Measurements from ENCODE around the gene ZNF133.
A peak's percentile ranks its signal among the peaks of the same experiment; 100 is the strongest.
"Not testable (repeated sequence)": the region's sequence is repeated elsewhere in the genome, so short reads cannot be mapped to it uniquely, and the experiment has no call there.

ZNF133 gene

GRCh38 chr20:18287915-18288748 lies at the start of gene ZNF133:
Gene ZNF133, plus strand, starts transcription at chr20:18288527. Its CDS starts 17,160 bp downstream, at chr20:18305687.
- peak; percentile 97 for DNase-seq

GRCh38 chr20:18240997-18241396 lies 47.3 kb upstream of the ZNF133 start:
- no peak for DNase-seq

GRCh38 chr20:18243802-18244201 lies 44.5 kb upstream of the ZNF133 start:
- no peak for DNase-seq

- not testable (repeated sequence) for DNase-seq
Observed at GRCh38 chr20:18248545-18248944, 39.8 kb upstream of the ZNF133 start.

- DNase-seq: no peak
Observed at GRCh38 chr20:18250217-18250616, 38.1 kb upstream of the ZNF133 start.

GRCh38 chr20:18252597-18253451 lies 35.5 kb upstream of the ZNF133 start:
- no peak for DNase-seq

- DNase-seq: no peak
Observed at GRCh38 chr20:18254615-18255014, 33.7 kb upstream of the ZNF133 start.

GRCh38 chr20:18255526-18255925 lies 32.8 kb upstream of the ZNF133 start:
- no peak for DNase-seq

- no peak for DNase-seq
Observed at GRCh38 chr20:18256440-18257090, 31.8 kb upstream of the ZNF133 start.

- no peak for DNase-seq
Observed at GRCh38 chr20:18258126-18258860, 30.0 kb upstream of the ZNF133 start.

GRCh38 chr20:18259730-18260129 lies 28.6 kb upstream of the ZNF133 start:
- DNase-seq: no peak

- no peak for DNase-seq
Observed at GRCh38 chr20:18263723-18264122, 24.6 kb upstream of the ZNF133 start.

GRCh38 chr20:18265441-18265840 lies 22.9 kb upstream of the ZNF133 start:
- no peak for DNase-seq

- no peak for DNase-seq
Observed at GRCh38 chr20:18266282-18266681, 22.0 kb upstream of the ZNF133 start.

- no peak for DNase-seq
Observed at GRCh38 chr20:18267815-18268214, 20.5 kb upstream of the ZNF133 start.

GRCh38 chr20:18271160-18271559 lies 17.2 kb upstream of the ZNF133 start:
- no peak for DNase-seq

GRCh38 chr20:18272451-18272850 lies 15.9 kb upstream of the ZNF133 start:
- DNase-seq: no peak

GRCh38 chr20:18273738-18274137 lies 14.6 kb upstream of the ZNF133 start:
- no peak for DNase-seq

- not testable (repeated sequence) for DNase-seq
Observed at GRCh38 chr20:18275960-18276359, 12.4 kb upstream of the ZNF133 start.

- DNase-seq: peak; percentile 41
Observed at GRCh38 chr20:18276821-18277220, 11.5 kb upstream of the ZNF133 start.

- no peak for DNase-seq
Observed at GRCh38 chr20:18279242-18279641, 9.1 kb upstream of the ZNF133 start.

GRCh38 chr20:18284805-18285533 lies 3.4 kb upstream of the ZNF133 start:
- no peak for DNase-seq

Measured in activated gamma-delta T cell treated with Interleukin-2 at 50 U/mL for 16 hours (primary cell).